ENCODE measurements around the gene HS3ST3A1.
A peak's percentile ranks its signal among the peaks of the same experiment; 100 is the strongest.

The HS3ST3A1 gene

DNA sequence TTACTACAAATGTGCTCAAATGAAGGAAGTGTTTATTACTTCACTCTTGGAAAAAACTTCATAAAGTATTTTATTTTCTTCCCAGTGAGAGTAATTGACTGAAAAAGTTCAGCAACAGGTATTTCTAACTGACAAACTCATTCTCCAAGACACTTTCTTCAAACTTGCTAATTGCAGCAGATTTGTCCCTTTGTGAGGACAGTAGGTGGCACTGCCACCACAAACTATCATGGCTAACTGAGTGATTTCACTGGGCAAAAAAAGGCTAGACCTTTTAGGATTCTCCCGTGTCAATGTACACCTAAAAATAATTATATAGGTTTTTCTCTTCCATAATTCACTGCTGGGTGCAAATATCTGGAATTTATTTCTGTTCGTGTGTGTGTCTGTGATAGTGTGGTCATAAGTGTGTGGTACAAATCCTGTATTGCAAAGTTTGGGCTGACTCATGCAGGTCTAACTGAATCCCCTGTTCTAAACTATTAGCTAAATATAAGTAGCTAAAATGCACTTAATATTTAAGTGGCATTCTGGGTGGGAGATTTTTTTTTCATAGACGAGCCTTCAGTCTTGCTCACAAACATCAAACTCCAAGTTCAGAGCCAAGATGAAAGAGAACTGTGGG, 3.9 kb downstream of the HS3ST3A1 start:
- no peak for DNase-seq

- no peak for DNase-seq
Observed at GRCh38 chr17:13596241-13596923, 5.3 kb downstream of the HS3ST3A1 start.

DNA sequence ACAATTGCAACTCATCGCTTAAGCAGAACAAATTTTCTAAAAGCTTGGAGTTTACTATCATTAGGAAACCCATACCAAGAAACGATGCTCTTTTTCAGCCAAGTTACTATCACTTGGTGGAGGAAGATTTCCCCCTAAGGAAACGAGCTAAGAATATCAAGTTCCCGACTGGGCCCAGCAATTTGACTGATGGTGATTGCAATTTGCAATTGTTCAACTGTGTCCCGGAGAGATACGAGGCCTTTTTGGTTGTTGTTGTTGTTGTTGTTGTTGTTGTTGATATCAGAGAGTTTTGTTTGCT, 6.2 kb downstream of the HS3ST3A1 start:
- no peak for DNase-seq

DNA sequence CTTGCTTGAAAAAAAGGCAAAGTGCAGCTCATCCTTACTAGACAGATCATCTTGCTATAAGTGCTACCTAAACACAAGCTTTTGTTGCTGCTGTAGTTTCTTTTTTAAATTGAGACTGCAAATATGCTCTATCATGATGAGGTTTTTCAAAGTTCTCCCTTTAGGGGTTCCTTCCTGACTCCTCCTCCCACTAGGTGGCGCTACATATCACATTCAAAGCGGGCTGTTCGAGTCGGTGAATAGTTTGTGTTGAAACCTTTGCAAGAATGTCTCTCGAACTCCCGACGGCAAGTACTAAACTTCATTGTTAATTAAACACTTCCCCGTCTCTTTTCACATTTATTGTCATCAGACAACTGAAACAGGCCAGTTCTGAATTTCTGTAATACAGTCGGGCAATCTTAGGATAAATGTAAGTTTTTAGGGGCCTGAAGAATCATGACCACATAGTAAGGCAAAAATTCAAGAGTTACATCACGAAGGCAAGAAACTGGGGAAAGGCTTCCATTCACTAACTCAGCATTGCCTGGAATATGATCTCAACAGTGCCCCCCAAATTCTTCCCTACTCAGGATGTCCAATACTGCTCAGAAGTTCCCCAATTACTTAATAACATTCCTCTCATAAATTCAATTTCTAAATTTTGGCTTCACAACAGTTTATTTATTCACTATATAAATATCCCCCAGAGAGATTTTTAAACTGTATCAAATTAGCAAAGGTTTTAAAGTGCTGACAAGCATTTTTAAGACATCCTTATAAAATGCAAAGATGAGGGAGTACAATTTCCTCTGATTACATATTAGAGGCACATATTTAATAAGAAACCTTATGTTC, 6.7 kb downstream of the HS3ST3A1 start:
- DNase-seq: peak; percentile 91

GRCh38 chr17:13594310-13594709, 7.4 kb downstream of the HS3ST3A1 start:
- DNase-seq: no peak

- no peak for DNase-seq
Observed at GRCh38 chr17:13593757-13594156, 8.0 kb downstream of the HS3ST3A1 start.

GRCh38 chr17:13593021-13593751, 8.5 kb downstream of the HS3ST3A1 start:
- DNase-seq: no peak

DNA sequence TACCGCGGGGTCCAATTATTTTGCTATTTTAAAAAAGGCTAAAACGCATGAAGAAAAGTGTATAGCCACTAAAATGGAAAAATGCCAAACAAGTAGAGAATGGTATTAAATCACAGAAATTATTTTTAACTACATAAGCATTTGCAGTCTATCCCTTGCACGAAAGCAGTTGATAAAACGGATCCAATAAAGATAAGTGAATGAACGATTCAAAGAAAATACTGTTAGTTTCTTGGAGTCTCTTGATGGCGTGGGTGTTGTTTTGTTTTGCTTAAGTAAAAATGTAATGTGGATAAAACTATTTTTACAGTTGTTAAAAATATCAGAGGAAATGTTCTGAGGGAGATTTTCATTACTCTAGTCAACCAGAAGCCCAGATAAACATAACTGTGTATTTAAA, 9.3 kb downstream of the HS3ST3A1 start:
- no peak for DNase-seq

- no peak for DNase-seq
Observed at GRCh38 chr17:13590441-13590840, 11.3 kb downstream of the HS3ST3A1 start.

DNA sequence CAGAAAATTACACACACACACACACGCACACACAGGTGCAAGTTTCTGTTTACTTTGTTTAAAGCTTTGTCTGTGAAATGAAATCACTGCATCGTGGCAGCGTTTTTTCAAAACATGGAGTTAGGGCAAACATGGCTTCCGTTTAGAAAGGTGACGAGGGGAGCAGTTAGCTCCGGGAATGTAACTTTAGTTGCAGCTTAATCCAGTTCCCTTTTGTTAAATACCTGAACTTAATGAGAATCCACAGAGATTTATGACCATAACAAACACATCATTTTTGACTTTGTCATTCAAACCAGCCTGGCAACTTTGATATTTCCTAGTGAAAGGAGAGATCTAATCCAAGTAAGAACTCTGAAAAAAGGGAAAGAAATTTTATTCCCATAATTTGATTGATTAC, 12.1 kb downstream of the HS3ST3A1 start:
- no peak for DNase-seq

DNA sequence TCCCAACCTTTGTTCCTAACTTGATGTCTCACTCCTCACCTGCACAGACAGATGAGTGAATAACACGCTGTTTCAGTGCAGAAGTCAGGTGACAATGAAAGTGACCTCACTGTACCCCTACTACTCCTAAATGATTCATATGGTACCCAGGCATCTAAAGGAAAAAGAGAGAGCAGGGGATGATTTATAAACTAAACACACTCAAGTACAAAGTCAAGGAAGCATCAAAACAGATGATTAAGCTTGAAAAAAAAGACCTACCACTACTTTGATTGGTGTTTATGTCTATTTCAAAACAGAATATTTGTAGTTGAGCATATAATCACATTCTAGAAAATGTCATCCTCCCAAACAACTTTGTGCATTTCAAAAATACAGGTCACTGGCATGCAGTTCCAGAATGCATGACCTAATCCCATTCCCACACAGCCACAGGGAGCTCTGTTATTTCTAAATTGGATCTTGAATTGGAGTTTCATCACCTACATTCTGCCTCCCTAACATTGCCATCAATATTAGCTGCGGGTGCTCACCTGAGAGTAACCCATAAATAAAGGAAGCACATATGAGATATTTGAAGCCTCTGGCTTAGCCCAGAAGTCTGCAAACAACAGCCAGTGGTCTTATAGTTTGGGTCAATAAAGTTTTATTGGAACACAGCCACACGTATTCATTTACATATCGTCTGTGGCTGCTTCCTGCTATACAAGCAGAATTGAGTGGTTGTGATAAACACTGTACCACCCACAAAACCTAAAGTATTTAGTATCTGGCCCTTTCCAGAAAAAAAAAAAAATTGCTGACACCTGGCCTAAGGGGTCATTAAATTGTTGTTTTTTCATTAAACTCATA, 14.0 kb downstream of the HS3ST3A1 start:
- DNase-seq: no peak

DNA sequence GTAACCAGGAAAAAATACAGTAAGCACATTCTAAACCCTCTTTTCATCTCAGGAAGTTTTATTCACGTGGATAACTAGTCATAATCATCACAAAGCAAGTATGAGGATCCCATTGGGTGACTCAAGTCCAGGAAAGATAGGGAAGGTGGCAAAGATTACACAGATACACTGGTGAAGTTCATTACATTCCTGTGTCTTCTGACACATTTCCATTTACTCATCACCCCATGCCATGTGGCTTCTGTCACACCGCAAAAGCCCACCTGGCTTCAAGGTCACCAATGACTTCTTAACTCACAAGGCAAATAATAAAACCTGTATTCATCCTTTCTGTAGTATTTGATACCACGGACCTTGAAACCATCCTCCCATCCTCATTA, 17.0 kb downstream of the HS3ST3A1 start:
- DNase-seq: no peak

DNA sequence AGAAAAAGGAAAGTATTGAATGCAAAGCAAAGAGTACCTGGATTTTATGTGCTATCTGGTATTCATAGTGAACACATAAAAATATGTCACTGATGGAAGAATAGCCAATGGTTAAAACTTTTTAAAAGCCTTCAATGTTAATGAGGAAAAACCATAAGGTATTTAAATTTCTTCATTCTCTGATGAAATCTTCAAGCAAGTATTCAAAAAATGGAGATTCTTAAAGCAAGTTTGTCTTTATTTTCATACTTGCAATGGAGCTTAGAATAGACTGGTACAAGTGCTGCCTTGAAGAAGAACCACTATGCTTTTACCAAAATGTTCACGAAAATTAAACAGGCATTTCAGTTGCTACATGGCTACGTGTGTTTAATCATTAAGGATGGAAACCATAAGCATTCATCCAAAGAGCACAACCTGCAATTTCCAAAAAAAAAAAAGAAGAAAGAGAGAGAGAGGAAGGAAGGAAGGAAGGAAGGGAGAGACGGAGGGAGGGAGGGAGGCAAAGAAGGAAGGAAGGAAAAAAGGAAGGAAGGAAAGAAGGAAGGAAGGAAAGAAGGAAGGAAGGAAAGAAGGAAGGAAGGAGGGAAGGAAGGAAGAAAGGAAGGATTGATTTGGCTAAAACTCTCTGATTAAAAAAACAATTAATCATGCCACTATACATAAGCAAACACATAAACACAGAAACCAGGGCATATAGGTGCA, 17.6 kb downstream of the HS3ST3A1 start:
- DNase-seq: no peak

DNA sequence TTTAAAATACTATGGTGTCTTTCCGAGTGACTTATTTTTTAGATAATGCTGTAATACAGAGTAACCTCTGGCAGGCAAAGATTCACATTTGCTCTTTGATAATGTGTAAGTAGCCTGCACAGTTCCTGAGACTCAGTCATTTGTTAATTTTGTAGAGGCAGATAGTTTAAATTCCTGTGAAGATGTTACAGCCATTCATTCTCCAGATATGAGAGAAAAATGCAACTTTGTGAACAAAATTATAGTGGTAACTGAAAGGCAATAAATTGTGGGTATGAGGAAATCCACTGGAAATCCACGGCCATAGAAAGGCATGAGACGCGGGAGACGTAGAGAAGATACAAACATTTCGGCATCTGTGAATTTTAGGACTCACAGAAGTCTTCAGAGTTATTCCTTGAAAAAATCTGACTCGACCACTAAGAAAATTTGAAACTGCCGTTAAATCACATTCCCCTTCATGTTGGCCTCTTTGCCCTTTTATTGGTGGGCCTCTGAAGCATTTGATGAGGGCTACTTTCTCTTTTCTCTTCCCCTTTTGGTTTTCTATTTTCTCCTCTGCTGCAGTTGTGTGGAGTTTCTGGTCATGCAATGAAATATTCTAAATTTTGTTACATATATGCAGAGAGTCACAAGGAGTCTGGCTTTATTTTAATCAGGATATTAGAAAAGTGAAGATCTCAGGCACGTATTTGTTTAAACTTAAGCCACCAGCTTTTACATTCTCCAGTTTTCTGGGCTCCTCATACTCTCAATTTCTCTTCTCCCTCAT, 18.8 kb downstream of the HS3ST3A1 start:
- DNase-seq: no peak

DNA sequence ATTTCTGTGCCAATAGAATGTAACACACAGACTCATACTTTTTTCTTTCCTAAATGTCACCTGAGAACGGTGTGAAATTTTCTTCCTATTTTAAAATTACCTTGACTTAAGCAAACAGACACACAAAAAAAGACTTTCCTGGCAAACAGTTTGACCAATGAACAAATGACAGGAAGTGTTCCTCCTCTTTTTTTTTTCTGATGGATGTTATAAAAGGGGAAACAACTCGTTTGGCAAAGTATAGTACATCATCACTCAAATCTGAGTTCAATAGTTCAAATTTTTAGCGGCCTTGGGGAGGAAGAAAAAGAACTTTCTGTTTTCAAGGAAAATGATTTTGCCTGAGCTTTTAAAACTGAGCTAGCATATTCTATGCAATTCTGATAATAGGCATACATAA, 19.8 kb downstream of the HS3ST3A1 start:
- DNase-seq: no peak

DNA sequence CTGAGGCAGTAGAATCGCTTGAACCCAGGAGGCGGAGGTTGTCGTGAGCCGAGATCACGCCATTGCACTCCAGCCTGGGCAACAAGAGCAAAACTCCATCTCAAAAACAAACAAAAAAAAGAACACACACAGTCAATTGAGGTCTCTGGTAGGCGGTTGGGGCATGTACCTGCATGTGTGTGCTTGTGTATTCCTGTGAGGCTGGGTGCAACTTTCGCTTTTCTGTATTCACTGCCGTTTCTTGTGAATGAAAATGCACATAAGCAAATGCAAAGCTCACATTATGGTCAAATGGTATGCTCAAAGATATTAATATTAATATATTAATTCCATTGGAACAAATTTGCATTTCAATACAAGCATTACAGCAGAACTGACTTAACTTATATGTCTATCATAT, 20.9 kb downstream of the HS3ST3A1 start:
- DNase-seq: no peak

DNA sequence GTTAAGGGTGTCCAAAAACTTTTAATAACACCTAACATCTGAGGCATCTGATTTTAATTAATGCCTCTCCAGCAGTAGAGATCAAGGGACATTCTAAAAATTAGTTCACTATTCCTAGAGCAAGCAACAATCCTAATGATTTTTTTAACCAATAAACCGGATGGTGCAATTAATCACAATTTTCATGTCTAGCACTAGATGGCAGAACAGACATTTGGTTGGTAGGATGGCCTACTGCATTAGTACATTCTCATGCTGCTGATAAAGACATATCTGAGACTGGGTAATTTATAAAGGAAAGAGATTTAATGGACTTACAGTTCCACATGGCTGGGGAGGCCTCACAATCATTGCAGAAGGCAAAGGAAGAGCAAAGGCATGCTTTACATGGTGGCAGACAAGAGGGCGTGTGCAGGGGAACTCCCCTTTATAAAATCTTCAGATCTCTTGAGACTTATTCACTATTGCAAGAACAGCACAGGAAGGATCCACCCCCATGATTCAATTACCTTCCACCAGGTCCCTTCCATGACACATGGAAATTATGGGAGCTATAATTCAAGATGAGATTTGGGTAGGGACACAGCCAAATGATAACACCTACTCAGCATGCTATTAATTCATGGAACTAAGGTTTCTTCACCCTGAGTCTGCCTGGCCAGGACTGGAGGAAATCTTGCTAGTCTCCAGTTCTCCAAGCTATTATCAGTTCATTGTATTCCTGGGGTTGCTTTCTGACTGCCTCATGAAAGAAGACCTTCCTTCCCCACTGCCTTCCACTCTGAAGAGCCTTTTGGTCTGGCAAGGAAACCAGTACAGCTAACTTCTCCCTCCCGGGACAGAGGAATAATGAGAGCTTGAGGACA, 24.8 kb downstream of the HS3ST3A1 start:
- DNase-seq: no peak

GRCh38 chr17:13575922-13576419, 25.8 kb downstream of the HS3ST3A1 start:
- no peak for DNase-seq

GRCh38 chr17:13575466-13575865, 26.3 kb downstream of the HS3ST3A1 start:
- DNase-seq: no peak

DNA sequence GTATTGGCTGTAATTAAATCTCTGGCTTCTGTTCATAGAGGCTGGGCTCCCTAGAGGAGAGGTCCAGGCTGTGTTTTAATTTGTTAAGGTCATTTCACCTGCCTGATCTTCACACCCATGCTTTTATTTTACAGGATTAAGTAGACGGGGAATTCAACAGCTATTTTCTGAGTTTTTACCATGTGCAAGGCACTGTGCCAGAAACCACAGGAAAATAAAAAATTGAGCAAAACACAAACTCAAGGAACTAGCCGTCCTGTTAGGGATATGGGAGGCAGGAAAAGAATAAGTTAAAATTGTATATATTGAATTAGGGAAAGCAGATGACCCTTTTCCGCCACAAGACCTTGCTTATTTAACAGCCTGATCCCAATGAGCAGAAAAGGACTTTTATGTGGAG, 29.1 kb downstream of the HS3ST3A1 start:
- DNase-seq: no peak
